GM08714 (cell line): ENCODE data around the gene ANO1.

Experiments
- H3K4me3 ChIP-seq: fragments of 200-500 bp; sonication (Bioruptor generic); 2 replicates; pipeline ENCODE4 v1.5.1; 2014; ENCODE audit warnings: mild to moderate bottlenecking, low read length, inconsistent platforms
- ZNF274 ChIP-seq: IDR thresholded peaks from 2 replicates; pipeline ENCODE4 v1.6.1; 2012; ENCODE audit warnings: mild to moderate bottlenecking, low read depth, low read length

Gene ANO1

GRCh38 chr11:70064726-70065317, 13.3 kb upstream of the ANO1 start:
- TF ChIP-seq ZNF274 = no peak
- H3K4me3 ChIP-seq = no peak overlapping the region

- TF ChIP-seq ZNF274 = no peak
- no peak overlapping the region for H3K4me3 ChIP-seq
Measured at GRCh38 chr11:70065318-70066135, 12.6 kb upstream of the ANO1 start.

GRCh38 chr11:70066136-70066520, 12.0 kb upstream of the ANO1 start:
- no peak for TF ChIP-seq ZNF274
- H3K4me3 ChIP-seq = no peak overlapping the region

GRCh38 chr11:70066628-70067027, 11.5 kb upstream of the ANO1 start:
- H3K4me3 ChIP-seq = no peak overlapping the region

GRCh38 chr11:70067036-70067435, 11.1 kb upstream of the ANO1 start:
- TF ChIP-seq ZNF274 = no peak
- H3K4me3 ChIP-seq = no peak overlapping the region

More at GRCh38 chr11:70066628-70067027, 11.5 kb upstream of the ANO1 start:
- TF ChIP-seq ZNF274 = no peak

- TF ChIP-seq ZNF274 = no peak
- H3K4me3 ChIP-seq = no peak overlapping the region
Measured at GRCh38 chr11:70067591-70068341, 10.4 kb upstream of the ANO1 start.

GRCh38 chr11:70068345-70068744, 9.8 kb upstream of the ANO1 start:
- TF ChIP-seq ZNF274 = no peak
- no peak overlapping the region for H3K4me3 ChIP-seq

GRCh38 chr11:70068950-70069349, 9.2 kb upstream of the ANO1 start:
- TF ChIP-seq ZNF274 = no peak
- H3K4me3 ChIP-seq = no peak overlapping the region

- H3K4me3 ChIP-seq = no peak overlapping the region
Measured at GRCh38 chr11:70070706-70071105, 7.4 kb upstream of the ANO1 start.

GRCh38 chr11:70071996-70072395, 6.1 kb upstream of the ANO1 start:
- no peak overlapping the region for H3K4me3 ChIP-seq
- no peak for TF ChIP-seq ZNF274

More at GRCh38 chr11:70070706-70071105, 7.4 kb upstream of the ANO1 start:
- TF ChIP-seq ZNF274 = no peak

- no peak for TF ChIP-seq ZNF274
- H3K4me3 ChIP-seq = no peak overlapping the region
Measured at GRCh38 chr11:70072461-70072860, 5.7 kb upstream of the ANO1 start.

- no peak overlapping the region for H3K4me3 ChIP-seq
- no peak for TF ChIP-seq ZNF274
Measured at GRCh38 chr11:70072861-70073755, 5.0 kb upstream of the ANO1 start.

- H3K4me3 ChIP-seq = no peak overlapping the region
- TF ChIP-seq ZNF274 = no peak
Measured at GRCh38 chr11:70073871-70074371, 4.2 kb upstream of the ANO1 start.

- no peak overlapping the region for H3K4me3 ChIP-seq
- no peak for TF ChIP-seq ZNF274
Measured at GRCh38 chr11:70074746-70075145, 3.4 kb upstream of the ANO1 start.
